Vagina (tissue), 2 donors: ENCODE measurements around the gene TBC1D8. TPM values are rescaled to one million over a fixed set of nuclear protein-coding genes. Genes with fewer than 3 reads are reported as not detected.

ENCODE experiments used
- DNase-seq, 2 donors: peaks; one replicate each; pipeline ENCODE4 v3.0.0-alpha.2; 2017; ENCODE audit errors: extremely low spot score in 2 of 2
- H3K27ac ChIP-seq: fragments of 200-600 bp; sonication (generic); one replicate; pipeline ENCODE4 v1.5.1; 2019
- H3K27me3 ChIP-seq: fragments of 200-600 bp; sonication (generic); one replicate; pipeline ENCODE4 v1.5.1; 2019
- H3K36me3 ChIP-seq, 2 donors: fragments of 200-600 bp; sonication (generic); one replicate each; pipeline ENCODE4 v1.5.1; 2017 to 2019
- H3K4me1 ChIP-seq: fragments of 200-600 bp; sonication (generic); one replicate; pipeline ENCODE4 v1.5.1; 2019
- H3K4me3 ChIP-seq, 2 donors: fragments of 200-600 bp; sonication (generic); 1 replicate in 1 of 2; 2 replicates in 1 of 2; pipeline ENCODE4 v1.5.1; 2016 to 2019
- H3K9me3 ChIP-seq: fragments of 200-600 bp; sonication (generic); one replicate; pipeline ENCODE4 v1.5.1; 2019
- CTCF ChIP-seq, 3 experiments: fragments of 450-650 bp in 2 of 3; fragments of 200-600 bp in 1 of 3; sonication (generic) in 1 of 3; IDR thresholded peaks; one replicate each; pipeline ENCODE4 v1.5.1; 2017 to 2019; ENCODE audit warnings: antibody characterized with exemption in 3 of 3, mild to moderate bottlenecking in 2 of 3, moderate library complexity in 2 of 3
- POLR2A ChIP-seq, 2 donors: fragments of 450-650 bp; IDR thresholded peaks; one replicate each; pipeline ENCODE4 v1.6.1; 2017; ENCODE audit warnings: antibody characterized with exemption in 2 of 2, mild to moderate bottlenecking in 2 of 2, moderate library complexity in 2 of 2
- POLR2AphosphoS5 ChIP-seq, 2 donors: sonication (generic); formaldehyde crosslinking; IDR thresholded peaks; one replicate each; pipeline ENCODE4 v1.9.0; 2017; ENCODE audit warnings: antibody characterized with exemption in 2 of 2, mild to moderate bottlenecking in 2 of 2, low read depth in 1 of 2; ENCODE audit not compliant: insufficient read depth in 1 of 2
- intact Hi-C: fragments of 100-400 bp; cut with DNase I; formaldehyde crosslinking; loops from one replicate; pipeline ENCODE4 v1.15.1; 2023
- total RNA-seq: library from RNA; depleted of rRNA; stranded (reverse); fragments of >200 nt; gene quantifications from one replicate; pipeline ENCODE4 v1.2.3, GENCODE V29; 2016

TBC1D8 gene
- total RNA-seq, 1 donor from 2014 or later: 72.2 TPM

GRCh38 chr2:101007415-101008345 is 143.5 kb downstream of the TBC1D8 start:
- Histone ChIP-seq H3K36me3 (peaks cover 0 to 62% of the 10 kb centered on the region in 2 donors), H3K27ac (no peak overlapping the region)

GRCh38 chr2:101006065-101006715 is 145.0 kb downstream of the TBC1D8 start:
- DNase-seq: no peak
- Histone ChIP-seq H3K36me3 (peaks cover 0 to 60% of the 10 kb centered on the region in 2 donors), H3K27ac (no peak overlapping the region), H3K27me3 (no peaks in the 10 kb centered on the region), H3K4me1 (peaks cover 34% of the 10 kb centered on the region), H3K4me3 (no peak overlapping the region), H3K9me3 (no peaks in the 10 kb centered on the region)
- TF ChIP-seq CTCF (IDR thresholded peaks at IDR 0.05): no peak
- TF ChIP-seq POLR2AphosphoS5 (IDR thresholded peaks at IDR 0.05; ENCODE audit: insufficient read depth in 1 of 2, low read depth in 1 of 2): no peak
- TF ChIP-seq POLR2A (IDR thresholded peaks at IDR 0.05): no peak
- intact Hi-C loops: no loop called here

More at GRCh38 chr2:101007415-101008345, 143.5 kb downstream of the TBC1D8 start:
- no peaks in the 10 kb centered on the region for H3K9me3 ChIP-seq
- intact Hi-C loops: no loop called here
- no peak overlapping the region for H3K4me3 ChIP-seq
- no peak for TF ChIP-seq CTCF (IDR thresholded peaks at IDR 0.05)
- no peak for TF ChIP-seq POLR2AphosphoS5 (IDR thresholded peaks at IDR 0.05; ENCODE audit: insufficient read depth in 1 of 2, low read depth in 1 of 2)
- TF ChIP-seq POLR2A (IDR thresholded peaks at IDR 0.05): no peak
- H3K4me1 ChIP-seq: peaks cover 28% of the 10 kb centered on the region
- H3K27me3 ChIP-seq: no peaks in the 10 kb centered on the region
- DNase-seq: peak in 1 of 2 donors; percentile 83

- Histone ChIP-seq H3K4me1 (peaks cover 34% of the 10 kb centered on the region), H3K4me3 (no peak overlapping the region), H3K27ac (no peak overlapping the region), H3K27me3 (no peaks in the 10 kb centered on the region), H3K9me3 (no peaks in the 10 kb centered on the region), H3K36me3 (peaks cover 0 to 47% of the 10 kb centered on the region in 2 donors)
- TF ChIP-seq CTCF (IDR thresholded peaks at IDR 0.05) (no peak), POLR2A (IDR thresholded peaks at IDR 0.05) (no peak), POLR2AphosphoS5 (IDR thresholded peaks at IDR 0.05; ENCODE audit: insufficient read depth in 1 of 2, low read depth in 1 of 2) (no peak)
- DNase-seq: peak in 1 of 2 donors; percentile 64
- intact Hi-C loops: no loop called here
Measured at GRCh38 chr2:101004620-101005325, 146.4 kb downstream of the TBC1D8 start.

- Histone ChIP-seq H3K36me3 (peaks cover 0 to 45% of the 10 kb centered on the region in 2 donors), H3K4me1 (peaks cover 42% of the 10 kb centered on the region), H3K27me3 (no peaks in the 10 kb centered on the region), H3K9me3 (no peaks in the 10 kb centered on the region), H3K4me3 (peak overlapping the region; percentile 70 to 71), H3K27ac (peak overlapping the region; percentile 83)
- intact Hi-C loops: no loop called here
- no peak for DNase-seq
- TF ChIP-seq CTCF (IDR thresholded peaks at IDR 0.05): no peak
- no peak for TF ChIP-seq POLR2A (IDR thresholded peaks at IDR 0.05)
- TF ChIP-seq POLR2AphosphoS5 (IDR thresholded peaks at IDR 0.05; ENCODE audit: insufficient read depth in 1 of 2, low read depth in 1 of 2): no peak
Measured at GRCh38 chr2:101003278-101003775, 147.9 kb downstream of the TBC1D8 start.
